ENCODE results near the gene TPSD1.
"Not testable (repeated sequence)": the region's sequence is repeated elsewhere in the genome, so short reads cannot be mapped to it uniquely, and the experiment has no call there.

DNA sequence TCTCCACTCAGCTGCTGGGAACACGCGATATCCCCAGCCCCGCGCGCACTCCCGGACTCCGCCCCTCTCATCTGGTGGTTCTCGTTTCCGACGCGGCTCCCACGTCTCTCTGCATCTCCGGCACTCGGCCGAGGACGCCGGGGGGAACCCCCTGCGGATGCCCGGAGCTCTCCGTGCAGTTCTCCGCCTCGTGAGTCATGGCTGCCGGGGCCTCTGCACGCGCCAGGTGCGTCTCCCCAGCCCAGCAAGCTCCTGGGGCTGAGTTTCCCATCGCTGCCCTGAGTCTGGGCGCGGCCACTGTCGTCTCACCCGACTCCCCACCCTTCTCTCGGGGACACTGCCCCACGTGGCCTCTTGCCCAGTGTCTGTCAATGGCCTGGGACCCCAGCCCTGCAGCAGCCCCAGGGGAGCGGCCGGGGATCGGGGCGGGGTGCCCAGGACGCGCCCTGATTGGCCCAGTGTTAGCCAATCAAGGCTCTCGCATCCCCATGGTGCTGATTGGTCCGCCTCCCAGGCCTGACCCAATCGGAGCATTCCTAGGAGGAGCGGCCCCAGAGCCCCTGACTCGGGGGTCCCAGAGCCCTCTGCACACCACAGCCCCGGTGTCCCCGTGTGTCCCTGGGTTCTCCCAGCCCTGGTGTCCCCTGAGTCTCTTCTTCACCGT, 2.0 kb upstream of the TPSD1 start:
- TF ChIP-seq, protein P1, sequence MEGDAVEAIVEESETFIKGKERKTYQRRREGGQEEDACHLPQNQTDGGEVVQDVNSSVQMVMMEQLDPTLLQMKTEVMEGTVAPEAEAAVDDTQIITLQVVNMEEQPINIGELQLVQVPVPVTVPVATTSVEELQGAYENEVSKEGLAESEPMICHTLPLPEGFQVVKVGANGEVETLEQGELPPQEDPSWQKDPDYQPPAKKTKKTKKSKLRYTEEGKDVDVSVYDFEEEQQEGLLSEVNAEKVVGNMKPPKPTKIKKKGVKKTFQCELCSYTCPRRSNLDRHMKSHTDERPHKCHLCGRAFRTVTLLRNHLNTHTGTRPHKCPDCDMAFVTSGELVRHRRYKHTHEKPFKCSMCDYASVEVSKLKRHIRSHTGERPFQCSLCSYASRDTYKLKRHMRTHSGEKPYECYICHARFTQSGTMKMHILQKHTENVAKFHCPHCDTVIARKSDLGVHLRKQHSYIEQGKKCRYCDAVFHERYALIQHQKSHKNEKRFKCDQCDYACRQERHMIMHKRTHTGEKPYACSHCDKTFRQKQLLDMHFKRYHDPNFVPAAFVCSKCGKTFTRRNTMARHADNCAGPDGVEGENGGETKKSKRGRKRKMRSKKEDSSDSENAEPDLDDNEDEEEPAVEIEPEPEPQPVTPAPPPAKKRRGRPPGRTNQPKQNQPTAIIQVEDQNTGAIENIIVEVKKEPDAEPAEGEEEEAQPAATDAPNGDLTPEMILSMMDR (IDR thresholded peaks at IDR 0.05), result not testable (repeated sequence)
- not testable (repeated sequence) for TF ChIP-seq POLR2A (IDR thresholded peaks at IDR 0.05)

Measured in uterus (tissue), 2 donors.